Stomach (tissue), 4 donors: ENCODE measurements around the gene DNAAF8.

ENCODE experiments used
- CTCF ChIP-seq, 7 experiments: fragments of 450-650 bp in 4 of 7; fragments of 200-600 bp in 3 of 7; sonication (generic) in 3 of 7; IDR thresholded peaks; one replicate each; pipeline ENCODE4 v1.5.1; 2016 to 2019; ENCODE audit warnings: antibody characterized with exemption in 7 of 7, control low read depth in 2 of 7, mild to moderate bottlenecking in 1 of 7
- POLR2A ChIP-seq, 4 donors: fragments of 450-650 bp; IDR thresholded peaks; one replicate each; pipeline ENCODE4 v1.6.1; 2016; ENCODE audit warnings: antibody characterized with exemption in 4 of 4, control low read depth in 2 of 4, mild to moderate bottlenecking in 1 of 4, moderate library complexity in 1 of 4
- POLR2AphosphoS5 ChIP-seq, 3 donors: sonication (generic); formaldehyde crosslinking; IDR thresholded peaks; one replicate each; pipeline ENCODE4 v1.6.1; 2016; ENCODE audit warnings: antibody characterized with exemption in 3 of 3

- TF ChIP-seq CTCF (IDR thresholded peaks at IDR 0.05) (no peak), POLR2A (IDR thresholded peaks at IDR 0.05) (no peak), POLR2AphosphoS5 (IDR thresholded peaks at IDR 0.05) (no peak)
Measured at GRCh38 chr16:4696172-4696904, 38.0 kb upstream of the DNAAF8 start.
